Neuron (in vitro differentiated cells): ENCODE measurements around the gene RPS6KA5.
"Not testable (repeated sequence)": the region's sequence is repeated elsewhere in the genome, so short reads cannot be mapped to it uniquely, and the experiment has no call there.

ENCODE experiments used
- H2AFZ ChIP-seq: one replicate; pipeline ENCODE4 v1.6.1; 2013; ENCODE audit warnings: low read depth, mild to moderate bottlenecking, inconsistent platforms, low read length, moderate library complexity
- H3K27me3 ChIP-seq: one replicate; pipeline ENCODE4 v1.6.1; 2013; ENCODE audit warnings: low read length; ENCODE audit not compliant: insufficient read depth
- H3K36me3 ChIP-seq: one replicate; pipeline ENCODE4 v1.6.1; 2013; ENCODE audit warnings: low read length; ENCODE audit not compliant: insufficient read depth
- H3K4me1 ChIP-seq: one replicate; pipeline ENCODE4 v1.6.1; 2013; ENCODE audit warnings: low read length; ENCODE audit not compliant: insufficient read depth
- H3K4me3 ChIP-seq: 2 replicates; pipeline ENCODE4 v1.5.1; 2013; ENCODE audit warnings: mild to moderate bottlenecking, low read length, moderate library complexity
- H3K9me3 ChIP-seq: one replicate; pipeline ENCODE4 v1.6.1; 2013; ENCODE audit warnings: low read length

The RPS6KA5 gene

GRCh38 chr14:90851327-90852036, 209.0 kb downstream of the RPS6KA5 start:
- no peaks in the 10 kb centered on the region for H3K27me3 ChIP-seq
- H2AFZ ChIP-seq: no peak overlapping the region
- no peaks in the 10 kb centered on the region for H3K4me1 ChIP-seq
- no peak overlapping the region for H3K4me3 ChIP-seq
- H3K36me3 ChIP-seq: no peaks in the 10 kb centered on the region
- H3K9me3 ChIP-seq: no peaks in the 10 kb centered on the region

- no peak overlapping the region for H3K4me3 ChIP-seq
- no peak overlapping the region for H2AFZ ChIP-seq
- no peaks in the 10 kb centered on the region for H3K27me3 ChIP-seq
- no peaks in the 10 kb centered on the region for H3K36me3 ChIP-seq
- no peaks in the 10 kb centered on the region for H3K4me1 ChIP-seq
- no peaks in the 10 kb centered on the region for H3K9me3 ChIP-seq
Measured at GRCh38 chr14:90850487-90850886, 210.0 kb downstream of the RPS6KA5 start.

- no peak overlapping the region for H2AFZ ChIP-seq
- no peaks in the 10 kb centered on the region for H3K36me3 ChIP-seq
- no peaks in the 10 kb centered on the region for H3K9me3 ChIP-seq
- H3K27me3 ChIP-seq: no peaks in the 10 kb centered on the region
- no peaks in the 10 kb centered on the region for H3K4me1 ChIP-seq
- H3K4me3 ChIP-seq: no peak overlapping the region
Measured at GRCh38 chr14:90849787-90850444, 210.5 kb downstream of the RPS6KA5 start.

- H3K4me1 ChIP-seq: no peaks in the 10 kb centered on the region
- no peaks in the 10 kb centered on the region for H3K27me3 ChIP-seq
- no peaks in the 10 kb centered on the region for H3K9me3 ChIP-seq
- H3K4me3 ChIP-seq: no peak overlapping the region
- H3K36me3 ChIP-seq: no peaks in the 10 kb centered on the region
- no peak overlapping the region for H2AFZ ChIP-seq
Measured at GRCh38 chr14:90848944-90849731, 211.3 kb downstream of the RPS6KA5 start.

- Histone ChIP-seq H3K4me1 (no peaks in the 10 kb centered on the region), H3K4me3 (no peak overlapping the region), H3K27me3 (no peaks in the 10 kb centered on the region), H3K36me3 (no peaks in the 10 kb centered on the region), H3K9me3 (no peaks in the 10 kb centered on the region), H2AFZ (no peak overlapping the region)
Measured at GRCh38 chr14:90846511-90846910, 213.9 kb downstream of the RPS6KA5 start.

- H3K36me3 ChIP-seq: no peaks in the 10 kb centered on the region
- no peak overlapping the region for H2AFZ ChIP-seq
- no peaks in the 10 kb centered on the region for H3K4me1 ChIP-seq
- H3K27me3 ChIP-seq: no peaks in the 10 kb centered on the region
- no peaks in the 10 kb centered on the region for H3K9me3 ChIP-seq
- no peak overlapping the region for H3K4me3 ChIP-seq
Measured at GRCh38 chr14:90844321-90844720, 216.1 kb downstream of the RPS6KA5 start.

- Histone ChIP-seq H3K27me3 (no peaks in the 10 kb centered on the region), H3K4me1 (no peaks in the 10 kb centered on the region), H3K9me3 (no peaks in the 10 kb centered on the region), H3K4me3 (no peak overlapping the region), H3K36me3 (no peaks in the 10 kb centered on the region), H2AFZ (no peak overlapping the region)
Measured at GRCh38 chr14:90842726-90843125, 217.7 kb downstream of the RPS6KA5 start.

- not testable (repeated sequence) for H3K4me3 ChIP-seq, H3K9me3 ChIP-seq, H3K4me1 ChIP-seq, H3K27me3 ChIP-seq, H3K36me3 ChIP-seq, H2AFZ ChIP-seq
Measured at GRCh38 chr14:90840667-90841066, 219.8 kb downstream of the RPS6KA5 start.

GRCh38 chr14:90839889-90840266, 220.6 kb downstream of the RPS6KA5 start:
- Histone ChIP-seq H3K27me3 (no peaks in the 10 kb centered on the region), H3K4me3 (no peak overlapping the region), H3K4me1 (no peaks in the 10 kb centered on the region), H3K9me3 (no peaks in the 10 kb centered on the region), H3K36me3 (no peaks in the 10 kb centered on the region), H2AFZ (no peak overlapping the region)

GRCh38 chr14:90839024-90839888, 221.2 kb downstream of the RPS6KA5 start:
- H3K4me1 ChIP-seq: no peaks in the 10 kb centered on the region
- no peak overlapping the region for H3K4me3 ChIP-seq
- no peak overlapping the region for H2AFZ ChIP-seq
- no peaks in the 10 kb centered on the region for H3K9me3 ChIP-seq
- no peaks in the 10 kb centered on the region for H3K27me3 ChIP-seq
- H3K36me3 ChIP-seq: no peaks in the 10 kb centered on the region

- H3K36me3 ChIP-seq, H3K4me1 ChIP-seq, H3K4me3 ChIP-seq: not testable (repeated sequence)
Measured at GRCh38 chr14:90838531-90838930, 221.9 kb downstream of the RPS6KA5 start.

GRCh38 chr14:90837355-90837754, 223.1 kb downstream of the RPS6KA5 start:
- Histone ChIP-seq H2AFZ (no peak overlapping the region), H3K4me1 (no peaks in the 10 kb centered on the region), H3K36me3 (no peaks in the 10 kb centered on the region), H3K9me3 (no peaks in the 10 kb centered on the region), H3K27me3 (no peaks in the 10 kb centered on the region), H3K4me3 (no peak overlapping the region)

More at GRCh38 chr14:90838531-90838930, 221.9 kb downstream of the RPS6KA5 start:
- H2AFZ ChIP-seq, H3K9me3 ChIP-seq, H3K27me3 ChIP-seq: not testable (repeated sequence)

GRCh38 chr14:90836692-90837063, 223.8 kb downstream of the RPS6KA5 start:
- H3K4me1 ChIP-seq: no peaks in the 10 kb centered on the region
- no peaks in the 10 kb centered on the region for H3K9me3 ChIP-seq
- no peak overlapping the region for H2AFZ ChIP-seq
- no peak overlapping the region for H3K4me3 ChIP-seq
- H3K36me3 ChIP-seq: no peaks in the 10 kb centered on the region
- H3K27me3 ChIP-seq: no peaks in the 10 kb centered on the region
